ES-I3 (cell line): ENCODE data around the gene P2RY8.
"Not testable (repeated sequence)": the region's sequence is repeated elsewhere in the genome, so short reads cannot be mapped to it uniquely, and the experiment has no call there.

Experiments used
- H3K36me3 ChIP-seq: 2 replicates; pipeline ENCODE4 v1.6.1; 2013; ENCODE audit warnings: mild to moderate bottlenecking, low read length, control low read depth, moderate library complexity; ENCODE audit not compliant: insufficient read depth
- H3K4me1 ChIP-seq: 2 replicates; pipeline ENCODE4 v1.6.1; 2013; ENCODE audit warnings: mild to moderate bottlenecking, control low read depth, low read length; ENCODE audit not compliant: insufficient read depth
- H3K9ac ChIP-seq: 2 replicates; pipeline ENCODE4 v1.6.1; 2013; ENCODE audit warnings: low read depth, mild to moderate bottlenecking, low read length, moderate library complexity
- H3K9me3 ChIP-seq: 2 replicates; pipeline ENCODE4 v1.6.1; 2013; ENCODE audit warnings: mild to moderate bottlenecking, low read length, moderate library complexity; ENCODE audit not compliant: control insufficient read depth, insufficient read depth

P2RY8 gene

DNA sequence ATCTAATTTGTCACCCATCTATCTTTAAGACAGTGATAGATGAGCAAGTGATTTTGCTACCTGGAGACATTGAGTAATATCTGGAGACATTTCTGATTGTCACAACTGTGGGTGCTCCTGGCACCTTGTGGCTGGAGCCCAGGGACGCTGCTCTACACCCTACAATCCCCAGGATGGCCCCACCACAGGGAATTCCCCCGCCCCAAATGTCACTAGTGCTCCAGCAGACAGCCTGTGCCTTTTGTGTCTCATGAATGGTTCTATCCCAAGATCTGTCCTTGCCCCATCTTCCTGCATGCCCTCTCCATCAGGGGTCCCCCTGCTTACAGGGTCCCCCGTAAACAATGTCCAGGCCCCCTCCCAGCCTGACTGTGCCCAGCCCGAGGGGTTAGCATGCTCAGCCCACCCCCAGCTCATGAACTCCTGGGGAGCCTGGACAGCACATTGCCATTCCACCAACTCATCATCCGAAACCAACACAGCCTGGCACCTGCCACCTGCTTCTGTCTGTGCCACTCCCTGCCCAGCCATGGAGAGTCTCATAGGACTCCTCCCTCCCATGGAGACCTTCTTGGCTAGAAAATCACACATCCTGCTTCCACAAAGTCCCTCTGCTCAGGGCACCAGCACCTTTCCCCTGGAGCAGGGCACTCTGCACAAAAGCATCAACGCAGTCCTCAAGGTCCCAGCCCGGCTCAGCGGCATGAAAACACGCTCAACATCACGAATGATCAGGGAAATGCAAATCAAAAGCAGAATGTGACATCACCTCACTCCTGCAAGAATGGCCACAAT lies 5.7 kb downstream of the P2RY8 start:
- no peaks in the 10 kb centered on the region for H3K36me3 ChIP-seq
- H3K9ac ChIP-seq, result no peak overlapping the region
- no peaks in the 10 kb centered on the region for H3K9me3 ChIP-seq
- H3K4me1 ChIP-seq, result no peaks in the 10 kb centered on the region

- Histone ChIP-seq H3K36me3 (no peaks in the 10 kb centered on the region), H3K9me3 (no peaks in the 10 kb centered on the region), H3K4me1 (no peaks in the 10 kb centered on the region), H3K9ac (no peak overlapping the region)
These were observed 7.2 kb downstream of the P2RY8 start for GRCh38 chrX:1529756-1530155.

DNA sequence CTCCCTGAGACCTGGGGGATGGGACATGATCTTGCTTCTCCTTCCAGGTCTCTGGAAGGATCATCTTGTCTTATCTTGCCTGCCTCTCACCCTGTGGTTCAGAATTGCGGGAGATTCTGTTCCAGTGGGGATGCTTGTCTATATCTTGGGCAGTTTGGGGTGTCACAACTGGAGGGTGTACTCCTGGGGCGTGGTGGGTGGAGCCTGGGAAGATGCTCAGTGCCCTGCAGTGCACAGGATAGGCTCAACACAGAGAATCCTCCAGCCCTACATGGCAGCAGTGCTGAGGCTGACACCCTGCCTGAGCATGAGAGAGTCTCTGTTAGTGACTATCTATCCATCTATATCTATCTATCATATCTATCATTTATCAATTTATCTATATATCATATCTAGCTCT lies 7.7 kb downstream of the P2RY8 start:
- H3K9ac ChIP-seq, result no peak overlapping the region
- H3K36me3 ChIP-seq, result no peaks in the 10 kb centered on the region
- no peaks in the 10 kb centered on the region for H3K4me1 ChIP-seq
- H3K9me3 ChIP-seq, result no peaks in the 10 kb centered on the region

GRCh38 chrX:1528884-1529203 lies 8.1 kb downstream of the P2RY8 start:
- Histone ChIP-seq H3K36me3 (no peaks in the 10 kb centered on the region), H3K9ac (no peak overlapping the region), H3K9me3 (no peaks in the 10 kb centered on the region), H3K4me1 (no peaks in the 10 kb centered on the region)

- H3K36me3 ChIP-seq, result no peaks in the 10 kb centered on the region
These were observed 8.7 kb downstream of the P2RY8 start for GRCh38 chrX:1528186-1528883.

DNA sequence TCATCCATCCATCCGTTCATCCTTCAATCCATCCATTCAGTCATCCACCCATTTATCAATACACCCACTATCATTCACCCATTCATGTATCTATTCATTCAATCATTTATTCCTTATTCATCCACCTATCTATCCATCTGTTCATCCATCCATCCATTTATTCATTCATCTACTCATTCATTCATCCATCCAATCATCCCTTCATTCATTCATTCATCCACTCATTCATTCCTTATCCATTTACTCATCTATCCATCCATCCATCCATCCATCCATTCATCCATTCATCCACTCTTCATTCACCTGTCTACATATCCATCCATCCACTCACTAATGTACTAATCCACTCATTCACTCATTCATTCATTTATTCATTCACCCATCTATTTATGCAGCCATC lies 9.5 kb downstream of the P2RY8 start:
- Histone ChIP-seq H3K36me3 (no peaks in the 10 kb centered on the region), H3K9ac (no peak overlapping the region), H3K9me3 (no peaks in the 10 kb centered on the region), H3K4me1 (no peaks in the 10 kb centered on the region)

More at GRCh38 chrX:1528186-1528883, 8.7 kb downstream of the P2RY8 start:
- no peaks in the 10 kb centered on the region for H3K9me3 ChIP-seq
- no peaks in the 10 kb centered on the region for H3K4me1 ChIP-seq
- no peak overlapping the region for H3K9ac ChIP-seq

- H3K36me3 ChIP-seq, result no peaks in the 10 kb centered on the region
- H3K4me1 ChIP-seq, result no peaks in the 10 kb centered on the region
- H3K9me3 ChIP-seq, result no peaks in the 10 kb centered on the region
- no peak overlapping the region for H3K9ac ChIP-seq
These were observed 10.4 kb downstream of the P2RY8 start for GRCh38 chrX:1526565-1526964.

DNA sequence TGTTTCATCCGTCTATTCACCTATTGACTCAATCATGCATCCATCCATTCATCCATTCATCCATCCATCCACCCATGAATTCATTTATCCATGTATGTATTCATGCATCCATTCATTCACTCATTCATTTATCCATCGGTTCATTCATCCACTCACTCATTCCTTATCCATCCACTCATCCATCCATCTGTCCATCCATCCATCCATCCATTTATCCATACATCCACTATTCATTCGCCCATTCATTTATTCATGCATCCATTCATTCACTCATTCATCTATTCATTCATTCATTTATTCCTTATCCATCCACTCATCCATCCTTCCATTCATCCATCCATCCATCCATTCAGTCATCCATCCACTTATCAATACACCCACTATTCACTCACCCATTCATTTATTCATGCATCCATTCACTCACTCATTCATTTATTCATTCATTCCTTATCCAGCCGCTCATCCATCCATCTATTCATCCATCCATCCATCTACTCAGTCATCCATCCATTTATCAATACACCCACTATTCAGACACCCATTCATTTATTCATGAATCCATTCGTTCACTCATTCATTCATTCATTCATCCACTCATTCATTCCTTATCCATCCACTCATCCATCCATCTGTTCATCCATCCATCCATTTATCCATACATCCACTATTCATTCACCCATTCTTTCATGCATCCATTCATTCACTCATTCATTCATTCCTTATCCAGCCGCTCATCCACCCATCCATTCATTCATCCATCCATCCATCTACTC lies 11.2 kb downstream of the P2RY8 start:
- H3K9me3 ChIP-seq, result no peaks in the 10 kb centered on the region
- peaks cover 3% of the 10 kb centered on the region for H3K4me1 ChIP-seq
- no peak overlapping the region for H3K9ac ChIP-seq
- H3K36me3 ChIP-seq, result no peaks in the 10 kb centered on the region

DNA sequence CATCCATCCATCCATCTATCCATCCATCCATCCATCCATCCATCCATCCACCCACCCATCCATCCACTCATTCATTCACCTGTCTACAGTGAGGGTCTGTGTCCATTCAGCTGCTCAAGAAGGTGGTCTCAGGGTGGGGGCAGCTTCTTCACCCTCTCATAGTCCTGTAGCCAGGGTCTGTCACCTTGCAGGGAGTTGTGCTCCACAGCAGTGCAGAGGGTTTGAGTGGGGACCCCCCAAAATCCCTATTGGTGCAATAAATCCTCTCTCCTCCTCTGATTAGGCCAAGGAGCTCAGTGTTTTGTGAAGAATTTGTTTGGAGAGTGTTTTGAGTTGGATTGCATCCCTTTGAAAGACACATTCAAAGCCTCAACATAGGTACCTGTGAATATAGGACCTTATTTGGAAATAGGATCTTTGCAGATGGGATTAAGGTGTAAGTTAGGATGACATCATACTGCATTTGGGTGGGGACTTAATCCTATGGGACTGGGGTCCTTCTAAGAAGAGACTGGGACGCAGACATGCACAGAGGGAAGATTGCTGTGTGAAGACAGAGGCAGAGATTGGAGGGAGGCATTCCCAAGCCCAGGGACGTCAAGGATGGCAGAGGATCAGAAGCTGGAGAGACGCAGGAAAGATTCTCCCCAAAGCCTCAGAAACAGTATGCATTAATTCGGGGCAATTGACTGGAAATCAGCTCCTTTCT lies 12.0 kb downstream of the P2RY8 start:
- Histone ChIP-seq H3K36me3 (no peaks in the 10 kb centered on the region), H3K4me1 (peaks cover 3% of the 10 kb centered on the region), H3K9me3 (no peaks in the 10 kb centered on the region), H3K9ac (no peak overlapping the region)

- not testable (repeated sequence) for H3K9me3 ChIP-seq, H3K4me1 ChIP-seq, H3K9ac ChIP-seq, H3K36me3 ChIP-seq
These were observed 14.1 kb downstream of the P2RY8 start for GRCh38 chrX:1522905-1523304.

DNA sequence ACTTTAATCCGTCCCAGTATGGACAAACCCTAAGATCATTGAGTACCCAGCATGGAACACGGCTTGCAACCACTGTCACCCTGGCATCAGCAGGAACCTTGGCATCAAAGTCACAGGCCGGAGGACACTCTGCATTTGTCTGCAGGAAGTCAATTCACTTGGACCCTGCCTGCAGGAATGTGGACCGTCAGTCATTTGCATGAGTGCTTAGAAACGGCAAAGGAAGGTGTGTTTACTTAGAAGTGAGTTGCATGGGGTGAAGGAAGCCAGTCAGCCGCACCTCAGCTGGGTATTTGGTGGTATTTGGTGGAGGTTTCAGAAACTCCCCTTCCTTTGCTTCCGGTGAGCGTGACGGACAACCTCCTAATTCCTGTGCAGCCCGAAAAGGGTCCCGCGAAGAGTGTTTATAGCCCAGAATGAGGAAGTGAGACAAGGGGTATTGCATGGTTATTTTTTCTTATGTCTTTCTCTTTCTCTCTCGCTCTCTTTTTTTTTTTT lies 15.5 kb downstream of the P2RY8 start:
- no peaks in the 10 kb centered on the region for H3K36me3 ChIP-seq
- H3K9ac ChIP-seq, result peak overlapping the region; percentile 11; the same call in 1 of the 2 replicates
- H3K4me1 ChIP-seq, result peaks cover 3% of the 10 kb centered on the region
- H3K9me3 ChIP-seq, result no peaks in the 10 kb centered on the region

DNA sequence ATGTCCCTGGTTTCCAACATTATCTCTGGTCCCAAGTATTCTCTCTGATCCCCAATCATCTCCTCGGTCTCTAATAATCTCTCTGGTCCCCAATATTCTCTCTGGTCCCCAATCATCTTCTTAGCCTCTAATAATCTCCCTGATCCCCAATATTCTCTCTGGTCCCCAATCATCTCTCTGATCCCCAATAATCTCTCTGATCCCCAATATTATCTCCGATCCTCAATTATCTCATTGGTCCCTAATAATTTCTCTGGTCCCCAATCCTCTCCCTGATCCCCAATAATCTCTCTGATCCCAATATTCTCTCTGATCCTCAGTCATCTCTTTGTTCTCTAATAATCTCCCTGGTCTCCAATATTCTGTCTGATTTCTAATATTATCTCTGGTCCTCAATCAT lies 16.6 kb downstream of the P2RY8 start:
- H3K4me1 ChIP-seq, result peaks cover 3% of the 10 kb centered on the region
- H3K9me3 ChIP-seq, result no peaks in the 10 kb centered on the region
- H3K36me3 ChIP-seq, result no peaks in the 10 kb centered on the region
- no peak overlapping the region for H3K9ac ChIP-seq

DNA sequence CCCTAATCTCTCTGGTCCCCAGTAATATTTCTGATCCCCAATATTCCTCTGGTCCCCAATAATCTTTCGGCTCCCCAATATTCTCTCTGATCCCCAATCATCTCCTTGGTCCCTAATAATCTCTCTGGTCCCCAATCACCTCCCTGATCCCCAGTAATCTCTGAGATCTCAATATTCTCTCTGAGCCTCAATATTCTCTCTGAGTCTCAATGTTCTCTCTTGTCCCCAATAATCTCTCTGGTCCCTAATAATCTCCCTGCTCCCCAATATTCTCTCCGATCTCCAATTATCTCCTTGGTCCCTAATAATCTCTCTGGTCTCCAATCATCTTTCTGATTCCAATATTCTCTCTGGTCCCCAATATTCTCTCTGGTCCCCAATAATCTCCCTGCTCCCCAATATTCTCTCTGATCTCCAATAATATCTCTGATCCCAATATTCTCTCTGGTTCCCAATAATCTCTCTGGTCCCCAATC lies 17.9 kb downstream of the P2RY8 start:
- no peak overlapping the region for H3K9ac ChIP-seq
- no peaks in the 10 kb centered on the region for H3K9me3 ChIP-seq
- H3K36me3 ChIP-seq, result no peaks in the 10 kb centered on the region
- H3K4me1 ChIP-seq, result peaks cover 3% of the 10 kb centered on the region

- H3K36me3 ChIP-seq, result no peaks in the 10 kb centered on the region
These were observed 18.5 kb downstream of the P2RY8 start for GRCh38 chrX:1518512-1518911.

More at GRCh38 chrX:1518512-1518911, 18.5 kb downstream of the P2RY8 start:
- Histone ChIP-seq H3K9me3 (no peaks in the 10 kb centered on the region), H3K4me1 (peaks cover 3% of the 10 kb centered on the region), H3K9ac (no peak overlapping the region)
